Naive thymus-derived CD8-positive, alpha-beta T cell (primary cell): Measurements from ENCODE around the gene CAPZA2. TPM values are rescaled to one million over a fixed set of nuclear protein-coding genes. Genes with fewer than 3 reads are reported as not detected.
A peak's percentile ranks its signal among the peaks of the same experiment; 100 is the strongest.
"Not testable (repeated sequence)": the region's sequence is repeated elsewhere in the genome, so short reads cannot be mapped to it uniquely, and the experiment has no call there.

ENCODE experiments used
- ATAC-seq, 2 donors: fragments of 150-1000 bp; cut with Tn5 transposase in 1 of 2; sonication (Bioruptor Pico), chemical (Tn5 transposase) in 1 of 2; 1 replicate in 1 of 2; 2 replicates in 1 of 2; pipeline ENCODE4 v1.10.0; 2021; ENCODE audit warnings: mild to moderate bottlenecking in 2 of 2, moderate library complexity in 2 of 2
- POLR2A ChIA-PET: fragments of 350-600 bp; sonication (Branson Sonifier 250); formaldehyde crosslinking; loops from one replicate; lab custom pipeline; 2021; ENCODE audit warnings: antibody characterized with exemption; lab: Charles Lee
- DNase-seq, 10 donors: peaks; one replicate each; pipeline versions ENCODE4 v3.0.0 to v3.0.0-alpha.2; 2020 to 2022
- H3K27ac Mint-ChIP-seq, 10 donors: one replicate each; pipeline ENCODE4 v1.8.0; 2020 to 2022; ENCODE audit warnings: mild to moderate bottlenecking in 10 of 10, mixed read lengths in 10 of 10, moderate library complexity in 4 of 10, inconsistent platforms in 1 of 10
- H3K27me3 Mint-ChIP-seq, 5 donors: one replicate each; pipeline ENCODE4 v1.8.0; 2021 to 2022; ENCODE audit warnings: mixed read lengths in 5 of 5
- H3K36me3 Mint-ChIP-seq, 3 donors: one replicate each; pipeline ENCODE4 v1.8.0; 2020 to 2022; ENCODE audit warnings: mixed read lengths in 3 of 3, mild to moderate bottlenecking in 2 of 3, inconsistent platforms in 1 of 3
- H3K4me1 Mint-ChIP-seq, 4 donors: one replicate each; pipeline ENCODE4 v1.8.0; 2021 to 2022; ENCODE audit warnings: mixed read lengths in 4 of 4
- H3K4me3 Mint-ChIP-seq, 10 donors: one replicate each; pipeline ENCODE4 v1.8.0; 2020 to 2022; ENCODE audit warnings: mild to moderate bottlenecking in 10 of 10, mixed read lengths in 10 of 10, moderate library complexity in 6 of 10, inconsistent platforms in 1 of 10
- H3K9me3 Mint-ChIP-seq, 9 donors: one replicate each; pipeline ENCODE4 v1.8.0; 2020 to 2022; ENCODE audit warnings: mixed read lengths in 9 of 9, mild to moderate bottlenecking in 3 of 9, inconsistent platforms in 1 of 9, moderate library complexity in 1 of 9
- polyA plus RNA-seq, 3 donors: library from polyadenylated mRNA; unstranded; fragments of 300-500 nt; fragmentation: Illumina TruSeq; gene quantifications; one replicate each; pipeline ENCODE4 v1.2.3, GENCODE V29; 2021
- total RNA-seq, 8 experiments: library from RNA in 2 of 8; stranded (reverse) in 2 of 8; gene quantifications; one replicate each; pipeline ENCODE4 v1.2.3 and lab custom pipeline; 2021 to 2026

CAPZA2 gene
- total and polyA plus RNA-seq, 5 experiments from 2014 or later: 88.4 to 190 (median 157) TPM

DNA sequence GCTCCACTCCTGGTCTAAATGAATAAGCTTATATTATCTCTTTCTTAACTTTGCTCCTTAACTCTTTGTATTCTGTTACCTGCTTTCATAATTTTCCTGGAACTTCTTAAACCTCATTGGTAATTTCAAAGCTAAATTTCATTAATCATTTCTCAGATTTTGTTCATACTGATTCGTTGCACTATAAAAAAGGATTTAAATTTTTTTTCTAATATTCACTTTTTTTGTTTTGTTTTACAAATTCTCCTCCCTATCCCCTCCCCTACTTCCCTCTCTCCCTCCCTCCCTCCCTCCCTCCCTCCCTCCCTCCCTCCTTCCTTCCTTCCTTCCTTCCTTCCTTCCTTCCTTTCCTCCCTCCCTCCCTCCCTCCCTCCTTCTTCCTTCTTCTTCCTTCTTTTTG lies 105.6 kb downstream of the CAPZA2 start:
- no peak overlapping the region for H3K27ac Mint-ChIP-seq
- H3K4me1 Mint-ChIP-seq: no peaks in the 10 kb centered on the region
- no peak overlapping the region for H3K4me3 Mint-ChIP-seq
- H3K9me3 Mint-ChIP-seq: no peaks in the 10 kb centered on the region
- no peaks in the 10 kb centered on the region for H3K36me3 Mint-ChIP-seq
- POLR2A ChIA-PET: no interaction called here
- DNase-seq (no peak), ATAC-seq (no peak)
- H3K27me3 Mint-ChIP-seq: peaks cover 0 to 21% (median 8%) of the 10 kb centered on the region in 5 donors

GRCh38 chr7:116968631-116969030 lies 106.2 kb downstream of the CAPZA2 start:
- Mint-ChIP-seq H3K36me3 (no peaks in the 10 kb centered on the region), H3K9me3 (no peaks in the 10 kb centered on the region), H3K27ac (no peak overlapping the region), H3K4me1 (no peaks in the 10 kb centered on the region), H3K27me3 (peaks cover 0 to 21% (median 8%) of the 10 kb centered on the region in 5 donors), H3K4me3 (no peak overlapping the region)
- ATAC-seq (no peak), DNase-seq (no peak)
- POLR2A ChIA-PET: no interaction called here

GRCh38 chr7:116969371-116969902 lies 107.0 kb downstream of the CAPZA2 start:
- Mint-ChIP-seq H3K36me3 (no peaks in the 10 kb centered on the region), H3K4me3 (no peak overlapping the region), H3K9me3 (no peaks in the 10 kb centered on the region), H3K27me3 (peaks cover 0 to 21% (median 8%) of the 10 kb centered on the region in 5 donors), H3K27ac (no peak overlapping the region), H3K4me1 (no peaks in the 10 kb centered on the region)
- ATAC-seq (no peak), DNase-seq (no peak)
- POLR2A ChIA-PET: no interaction called here

- Mint-ChIP-seq H3K4me1 (no peaks in the 10 kb centered on the region), H3K27me3 (peaks cover 0 to 21% (median 8%) of the 10 kb centered on the region in 5 donors), H3K9me3 (no peaks in the 10 kb centered on the region), H3K4me3 (no peak overlapping the region), H3K36me3 (no peaks in the 10 kb centered on the region), H3K27ac (peak overlapping the region in 1 of 10 donors; percentile 43)
- POLR2A ChIA-PET: no interaction called here
- no peak for ATAC-seq
- no peak for DNase-seq
These were observed 108.0 kb downstream of the CAPZA2 start for GRCh38 chr7:116970238-116970910.

GRCh38 chr7:116971153-116971552 lies 108.8 kb downstream of the CAPZA2 start:
- peaks cover 0 to 21% (median 8%) of the 10 kb centered on the region in 5 donors for H3K27me3 Mint-ChIP-seq
- DNase-seq, H3K4me1 Mint-ChIP-seq, H3K9me3 Mint-ChIP-seq, H3K27ac Mint-ChIP-seq, H3K36me3 Mint-ChIP-seq, ATAC-seq, POLR2A ChIA-PET, H3K4me3 Mint-ChIP-seq: not testable (repeated sequence)

Other genes with a start within 250 kb of the CAPZA2 start
- not detected for gene MET, start 190.4 kb upstream of the CAPZA2 start, total RNA-seq
- gene MET, start 190.4 kb upstream of the CAPZA2 start, polyA plus RNA-seq: not detected
- gene ST7, start 90.9 kb downstream of the CAPZA2 start, total RNA-seq: 1 to 10 TPM; 3.0 to 5.0 TPM
- 1 to 10 TPM; 1.3 to 5.3 (median 1.9) TPM for gene ST7, start 90.9 kb downstream of the CAPZA2 start, polyA plus RNA-seq